Thyroid gland (tissue), 4 donors: Measurements from ENCODE around the gene VIL1. TPM values are rescaled to one million over a fixed set of nuclear protein-coding genes. Genes with fewer than 3 reads are reported as not detected.

Source experiments
- DNase-seq, 2 donors: peaks; one replicate each; pipeline ENCODE4 v3.0.0-alpha.2; 2019
- H3K27ac ChIP-seq, 3 donors: fragments of 200-600 bp; sonication (generic); 1 replicate in 2 of 3; 2 replicates in 1 of 3; pipeline ENCODE4 v1.5.1; 2016 to 2019; ENCODE audit warnings: mild to moderate bottlenecking in 1 of 3, moderate library complexity in 1 of 3
- H3K27me3 ChIP-seq: fragments of 200-600 bp; sonication (generic); one replicate; pipeline ENCODE4 v1.5.1; 2019
- H3K36me3 ChIP-seq, 2 donors: fragments of 200-600 bp; sonication (generic); one replicate each; pipeline ENCODE4 v1.5.1; 2016 to 2019
- H3K4me1 ChIP-seq, 2 donors: fragments of 200-600 bp; sonication (generic); one replicate each; pipeline ENCODE4 v1.5.1; 2017 to 2019
- H3K4me3 ChIP-seq, 3 donors: fragments of 200-600 bp; sonication (generic); replicated peaks in 1 of 3; 1 replicate in 2 of 3; 2 replicates in 1 of 3; pipeline ENCODE4 v1.5.1; 2016; ENCODE audit warnings: mild to moderate bottlenecking in 1 of 3
- H3K9me3 ChIP-seq: fragments of 200-600 bp; sonication (generic); one replicate; pipeline ENCODE4 v1.5.1; 2017
- POLR2A ChIP-seq, 2 donors: fragments of 450-650 bp; IDR thresholded peaks; one replicate each; pipeline ENCODE4 v1.6.1; 2017; ENCODE audit warnings: antibody characterized with exemption in 2 of 2, mild to moderate bottlenecking in 2 of 2, moderate library complexity in 1 of 2
- WGBS, 2 donors: methylation state at CpG; one replicate each; pipeline ENCODE4 v1.1.5; 2017; 5-methylcytosine and 5-hydroxymethylcytosine counted together
- intact Hi-C: fragments of 100-400 bp; cut with DNase I; formaldehyde crosslinking; loops from one replicate; pipeline ENCODE4 v1.15.1; 2023
- total RNA-seq, 4 donors: library from RNA; depleted of rRNA; stranded (reverse); fragments of >200 nt; gene quantifications; one replicate each; pipeline ENCODE4 v1.2.3, GENCODE V29; 2016
- TF ChIP-seq, protein P1 (sequence below), 6 experiments: fragments of 200-600 bp in 3 of 6; fragments of 450-650 bp in 3 of 6; sonication (generic) in 3 of 6; IDR thresholded peaks; one replicate each; pipeline ENCODE4 v1.5.1; 2016 to 2019; ENCODE audit warnings: antibody characterized with exemption in 6 of 6, mild to moderate bottlenecking in 2 of 6, inconsistent platforms in 1 of 6, moderate library complexity in 1 of 6

VIL1 gene
- total RNA-seq, 4 donors from 2014 or later, result not detected

DNA sequence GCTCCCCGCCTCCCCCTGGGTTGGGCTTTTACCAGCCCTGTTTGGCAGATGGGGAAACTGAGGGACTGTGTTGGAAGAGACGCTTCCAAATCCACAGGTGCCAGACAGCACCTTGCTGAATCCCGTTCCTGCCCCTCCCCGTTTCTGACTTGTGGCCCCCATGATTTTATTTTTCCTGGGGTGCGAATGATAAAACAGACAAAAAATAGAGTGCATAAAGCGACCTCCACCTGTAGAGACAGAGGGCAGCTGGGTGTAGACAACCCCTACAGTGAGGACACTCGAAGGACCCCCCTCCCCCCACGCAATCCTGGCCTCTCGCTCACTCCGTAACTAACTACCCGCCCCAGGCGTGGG is 21.5 kb upstream of the VIL1 start:
- Histone ChIP-seq H3K27ac (peak overlapping the region; percentile 99 to 100 (median 99)), H3K36me3 (peaks cover 4 to 17% of the 10 kb centered on the region in 2 donors), H3K27me3 (no peaks in the 10 kb centered on the region), H3K4me1 (peaks cover 37% of the 10 kb centered on the region in 2 donors), H3K9me3 (no peaks in the 10 kb centered on the region), H3K4me3 (peak overlapping the region in 2 of 3 donors; percentile 88 to 100)
- intact Hi-C loops, result no loop called here
- DNase-seq, result no peak
- TF ChIP-seq, protein P1, sequence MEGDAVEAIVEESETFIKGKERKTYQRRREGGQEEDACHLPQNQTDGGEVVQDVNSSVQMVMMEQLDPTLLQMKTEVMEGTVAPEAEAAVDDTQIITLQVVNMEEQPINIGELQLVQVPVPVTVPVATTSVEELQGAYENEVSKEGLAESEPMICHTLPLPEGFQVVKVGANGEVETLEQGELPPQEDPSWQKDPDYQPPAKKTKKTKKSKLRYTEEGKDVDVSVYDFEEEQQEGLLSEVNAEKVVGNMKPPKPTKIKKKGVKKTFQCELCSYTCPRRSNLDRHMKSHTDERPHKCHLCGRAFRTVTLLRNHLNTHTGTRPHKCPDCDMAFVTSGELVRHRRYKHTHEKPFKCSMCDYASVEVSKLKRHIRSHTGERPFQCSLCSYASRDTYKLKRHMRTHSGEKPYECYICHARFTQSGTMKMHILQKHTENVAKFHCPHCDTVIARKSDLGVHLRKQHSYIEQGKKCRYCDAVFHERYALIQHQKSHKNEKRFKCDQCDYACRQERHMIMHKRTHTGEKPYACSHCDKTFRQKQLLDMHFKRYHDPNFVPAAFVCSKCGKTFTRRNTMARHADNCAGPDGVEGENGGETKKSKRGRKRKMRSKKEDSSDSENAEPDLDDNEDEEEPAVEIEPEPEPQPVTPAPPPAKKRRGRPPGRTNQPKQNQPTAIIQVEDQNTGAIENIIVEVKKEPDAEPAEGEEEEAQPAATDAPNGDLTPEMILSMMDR (IDR thresholded peaks at IDR 0.05), result no peak
- no peak for TF ChIP-seq POLR2A (IDR thresholded peaks at IDR 0.05)
- 8 to 13% methylated on average over 11 to 12 of the region's 12 CpGs for WGBS, 2 donors

DNA sequence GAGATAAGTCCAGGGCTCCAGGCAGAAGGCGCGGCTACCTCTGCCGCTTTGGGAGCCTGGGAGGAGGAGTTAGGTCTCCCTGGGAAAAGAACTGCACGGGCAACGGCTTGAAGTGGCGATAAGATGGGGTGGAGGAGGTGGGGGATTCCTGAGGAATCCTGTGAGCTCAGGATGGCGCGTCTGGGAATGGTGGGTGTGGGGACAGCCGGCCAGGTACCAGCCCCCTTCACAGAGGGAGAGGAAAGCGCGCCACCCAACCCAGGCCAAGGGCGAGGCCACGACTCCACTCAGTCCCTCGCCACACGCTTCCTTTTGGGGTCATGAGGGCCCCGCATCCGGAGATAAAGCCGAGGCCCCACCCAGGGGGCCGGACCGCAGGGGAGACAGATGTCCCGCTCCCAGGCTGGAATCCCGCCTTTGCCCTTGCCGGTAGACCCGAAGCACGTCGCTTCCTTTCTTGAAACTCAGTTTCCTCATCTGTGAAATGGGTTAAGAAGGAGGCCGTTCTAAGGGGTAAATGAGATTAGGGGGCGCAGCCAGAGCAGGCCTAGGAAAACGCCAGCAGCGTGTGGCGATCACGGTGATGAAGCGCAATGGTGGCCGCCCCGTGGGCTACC is 21.0 kb upstream of the VIL1 start:
- Histone ChIP-seq H3K9me3 (no peaks in the 10 kb centered on the region), H3K4me1 (peaks cover 37 to 38% of the 10 kb centered on the region in 2 donors), H3K4me3 (peak overlapping the region in 2 of 3 donors; percentile 88 to 100), H3K36me3 (peaks cover 8 to 22% of the 10 kb centered on the region in 2 donors), H3K27ac (peak overlapping the region; percentile 99 to 100 (median 99)), H3K27me3 (no peaks in the 10 kb centered on the region)
- 0% methylated on average over 17 to 27 of the region's 35 CpGs for WGBS, 2 donors
- DNase-seq, result peak; percentile 87 to 88
- TF ChIP-seq POLR2A (IDR thresholded peaks at IDR 0.05), result peak; percentile 1 to 62
- TF ChIP-seq, protein P1 (IDR thresholded peaks at IDR 0.05), result peak in 1 of 6 experiments; percentile 3
- intact Hi-C loops, result no loop called here

DNA sequence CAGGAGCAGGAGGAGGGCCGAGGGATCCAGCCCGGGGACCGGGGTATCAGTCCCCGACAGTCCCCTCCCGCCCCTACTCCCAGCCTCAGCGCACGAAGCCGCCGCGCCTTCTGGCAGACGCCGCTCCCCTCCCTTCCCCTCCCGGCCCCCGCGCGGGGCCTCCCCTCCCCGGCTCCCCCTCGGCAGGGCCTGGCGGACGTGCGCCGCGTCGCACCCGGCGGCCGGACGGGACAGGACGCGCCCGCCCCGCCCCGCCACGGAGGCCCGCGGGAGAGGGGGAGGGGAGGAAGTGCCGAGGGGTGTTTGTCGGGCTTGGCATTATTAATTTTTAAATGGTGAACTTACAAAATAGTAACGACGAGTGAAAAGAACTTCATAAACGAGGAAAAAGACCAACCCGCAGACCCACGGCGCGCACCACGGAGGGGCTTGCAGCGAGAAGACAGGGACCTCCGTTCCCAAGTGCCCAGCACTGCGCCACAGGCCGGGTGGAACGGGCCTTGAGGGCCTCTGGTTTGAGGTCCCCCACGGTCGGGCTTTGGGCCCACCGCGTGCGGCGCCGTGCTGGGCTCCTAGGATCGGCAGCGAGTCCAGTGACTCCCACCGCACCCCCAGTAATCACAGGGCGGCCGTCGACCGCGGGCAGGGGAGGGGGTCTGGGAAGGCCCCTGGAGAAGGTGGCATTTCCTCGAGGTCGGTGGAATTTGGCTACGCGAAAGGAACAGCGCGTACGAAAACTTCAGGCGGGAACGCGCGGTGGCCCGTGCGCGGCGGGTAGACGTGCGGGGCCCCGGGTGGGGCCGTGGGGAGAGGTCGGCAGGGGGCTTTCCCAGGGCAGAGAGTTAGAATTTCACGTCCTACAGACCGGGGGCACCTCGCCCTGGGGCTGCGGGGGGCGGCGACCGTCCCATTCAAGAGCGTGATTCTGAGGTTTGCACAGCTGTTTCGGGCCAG is 20.2 kb upstream of the VIL1 start:
- H3K36me3 ChIP-seq, result peaks cover 16 to 30% of the 10 kb centered on the region in 2 donors
- WGBS, 2 donors, result 1% methylated on average over 47 to 52 of the region's 95 CpGs

DNA sequence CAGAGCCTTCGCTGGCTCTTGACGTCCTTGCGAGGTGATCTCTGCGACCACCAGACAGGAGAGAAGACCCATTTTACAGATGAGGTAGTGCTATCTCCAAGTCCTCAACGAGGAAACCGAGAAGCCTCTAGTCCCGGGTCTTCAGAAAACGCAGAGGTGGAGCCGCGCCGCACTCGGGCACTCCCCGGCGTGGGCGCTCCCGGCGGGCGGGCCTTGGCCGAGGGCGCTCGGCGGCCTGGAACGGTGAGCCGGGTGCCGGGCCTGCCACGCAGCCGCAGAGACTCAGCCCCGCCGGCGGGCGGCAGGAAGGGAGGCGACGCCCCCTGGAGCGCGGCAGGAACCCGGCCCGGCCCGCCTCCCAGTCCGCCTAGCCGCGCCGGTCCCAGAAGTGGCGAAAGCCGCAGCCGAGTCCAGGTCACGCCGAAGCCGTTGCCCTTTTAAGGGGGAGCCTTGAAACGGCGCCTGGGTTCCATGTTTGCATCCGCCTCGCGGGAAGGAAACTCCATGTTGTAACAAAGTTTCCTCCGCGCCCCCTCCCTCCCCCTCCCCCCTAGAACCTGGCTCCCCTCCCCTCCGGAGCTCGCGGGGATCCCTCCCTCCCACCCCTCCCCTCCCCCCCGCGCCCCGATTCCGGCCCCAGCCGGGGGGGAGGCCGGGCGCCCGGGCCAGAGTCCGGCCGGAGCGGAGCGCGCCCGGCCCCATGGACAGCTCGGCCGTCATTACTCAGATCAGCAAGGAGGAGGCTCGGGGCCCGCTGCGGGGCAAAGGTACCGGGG is 19.3 kb upstream of the VIL1 start, which contains the start of gene CTDSP1:
Gene CTDSP1 (plus strand): TSS at position 478 of the 776 bp plus-strand sequence. CDS start 223 bp downstream, at position 701.
- DNase-seq, result peak; percentile 98 to 99
- intact Hi-C loops, result loop anchor here (5.0 to 10.0 kb wide), 3 partner anchors 127 to 255 kb away; partner anchors contain the start of genes AAMP, BCS1L, CNOT9 and PNKD
- TF ChIP-seq, protein P1 (IDR thresholded peaks at IDR 0.05), result peak in 3 of 6 experiments; percentile 18 to 34 (median 20)
- TF ChIP-seq POLR2A (IDR thresholded peaks at IDR 0.05), result peak; percentile 71 to 87
- Histone ChIP-seq H3K9me3 (no peaks in the 10 kb centered on the region), H3K4me1 (peaks cover 41 to 48% of the 10 kb centered on the region in 2 donors), H3K36me3 (peaks cover 25 to 35% of the 10 kb centered on the region in 2 donors), H3K4me3 (peak within 1 kb of the TSS; percentile 43 to 100 (median 100)), H3K27ac (peak within 1 kb of the TSS; percentile 99 to 100 (median 99)), H3K27me3 (no peaks in the 10 kb centered on the region)
- 0% methylated on average over 11 to 13 of the region's 78 CpGs for WGBS, 2 donors

More for the DNA sequence above, 20.2 kb upstream of the VIL1 start:
- H3K4me3 ChIP-seq, result peak overlapping the region; percentile 14 to 100 (median 88)
- TF ChIP-seq, protein P1 (IDR thresholded peaks at IDR 0.05), result peak in 1 of 6 experiments; percentile 12
- TF ChIP-seq POLR2A (IDR thresholded peaks at IDR 0.05), result peak in 1 of 2 donors; percentile 49
- no peaks in the 10 kb centered on the region for H3K27me3 ChIP-seq
- H3K27ac ChIP-seq, result peak overlapping the region; percentile 99 to 100 (median 99)
- peaks cover 38 to 45% of the 10 kb centered on the region in 2 donors for H3K4me1 ChIP-seq
- peak; percentile 85 to 88 for DNase-seq
- intact Hi-C loops, result no loop called here
- no peaks in the 10 kb centered on the region for H3K9me3 ChIP-seq
